NK-92 treated with Interleukin-12 subunit alpha and Interleukin-12 subunit beta, amount 100 ng/mL, for 24 hours (cell line): Measurements from ENCODE around the gene PPP5C.
"Not testable (repeated sequence)": the region's sequence is repeated elsewhere in the genome, so short reads cannot be mapped to it uniquely, and the experiment has no call there.

Source experiments
- DNase-seq: peaks from one replicate; lab custom pipeline; 2025; lab: John Stamatoyannopoulos, UW

Gene PPP5C

GRCh38 chr19:46386996-46387712 is 40.3 kb downstream of the PPP5C start:
- DNase-seq = no peak

DNA sequence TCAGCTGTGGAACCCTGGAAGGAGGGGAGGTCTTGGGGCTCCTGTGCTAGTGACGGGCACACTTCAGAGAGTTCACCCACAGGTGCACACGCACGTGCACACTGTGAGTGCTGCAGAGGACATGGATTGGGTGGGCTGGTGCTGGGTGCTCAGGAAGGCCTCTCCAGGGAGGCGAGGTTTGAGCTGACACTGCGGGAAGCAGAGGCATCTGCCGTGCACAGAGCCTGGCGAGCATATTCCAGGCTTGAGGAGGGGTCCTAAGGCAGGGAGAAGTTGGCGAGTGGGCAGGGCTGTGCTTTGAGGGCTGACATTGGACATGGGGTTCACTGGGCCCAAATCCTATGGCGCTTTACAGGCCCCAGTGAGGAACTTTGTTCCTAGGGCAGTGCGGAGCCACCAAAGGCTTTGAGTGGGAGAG is 40.8 kb downstream of the PPP5C start:
- DNase-seq = no peak

DNA sequence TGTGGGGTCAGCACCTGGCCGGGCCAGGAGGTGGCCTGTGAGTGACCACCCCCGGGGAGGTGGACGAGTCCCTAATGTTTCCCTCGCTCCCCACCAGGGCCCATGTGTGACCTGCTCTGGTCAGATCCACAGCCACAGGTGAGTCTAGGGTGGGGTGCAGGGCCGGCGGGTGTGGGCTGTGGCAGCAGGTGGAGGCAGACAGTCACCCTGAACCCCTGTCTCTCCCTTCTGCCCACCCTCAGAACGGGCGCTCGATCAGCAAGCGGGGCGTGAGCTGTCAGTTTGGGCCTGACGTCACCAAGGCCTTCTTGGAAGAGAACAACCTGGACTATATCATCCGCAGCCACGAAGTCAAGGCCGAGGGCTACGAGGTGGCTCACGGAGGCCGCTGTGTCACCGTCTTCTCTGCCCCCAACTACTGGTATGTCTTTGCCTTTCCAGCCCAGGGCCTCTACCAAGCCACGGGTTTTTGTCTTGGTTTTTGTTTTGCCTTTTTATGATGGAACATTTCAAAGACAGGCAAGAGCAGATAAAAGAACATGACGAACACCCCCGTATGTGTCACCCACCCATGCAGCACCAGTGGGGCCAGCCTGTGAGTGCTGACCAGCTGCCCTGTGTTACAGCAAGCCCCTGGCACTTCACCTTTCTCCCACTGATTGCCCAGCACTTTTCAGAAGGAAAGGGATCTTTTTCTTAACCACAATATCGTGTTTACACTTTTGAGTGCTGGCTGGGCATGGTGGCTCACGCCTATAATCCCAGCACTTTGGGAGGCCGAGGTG is 41.6 kb downstream of the PPP5C start:
- DNase-seq = no peak

GRCh38 chr19:46390121-46390858 is 43.4 kb downstream of the PPP5C start:
- DNase-seq = no peak

GRCh38 chr19:46390866-46391265 is 44.0 kb downstream of the PPP5C start:
- no peak for DNase-seq

DNA sequence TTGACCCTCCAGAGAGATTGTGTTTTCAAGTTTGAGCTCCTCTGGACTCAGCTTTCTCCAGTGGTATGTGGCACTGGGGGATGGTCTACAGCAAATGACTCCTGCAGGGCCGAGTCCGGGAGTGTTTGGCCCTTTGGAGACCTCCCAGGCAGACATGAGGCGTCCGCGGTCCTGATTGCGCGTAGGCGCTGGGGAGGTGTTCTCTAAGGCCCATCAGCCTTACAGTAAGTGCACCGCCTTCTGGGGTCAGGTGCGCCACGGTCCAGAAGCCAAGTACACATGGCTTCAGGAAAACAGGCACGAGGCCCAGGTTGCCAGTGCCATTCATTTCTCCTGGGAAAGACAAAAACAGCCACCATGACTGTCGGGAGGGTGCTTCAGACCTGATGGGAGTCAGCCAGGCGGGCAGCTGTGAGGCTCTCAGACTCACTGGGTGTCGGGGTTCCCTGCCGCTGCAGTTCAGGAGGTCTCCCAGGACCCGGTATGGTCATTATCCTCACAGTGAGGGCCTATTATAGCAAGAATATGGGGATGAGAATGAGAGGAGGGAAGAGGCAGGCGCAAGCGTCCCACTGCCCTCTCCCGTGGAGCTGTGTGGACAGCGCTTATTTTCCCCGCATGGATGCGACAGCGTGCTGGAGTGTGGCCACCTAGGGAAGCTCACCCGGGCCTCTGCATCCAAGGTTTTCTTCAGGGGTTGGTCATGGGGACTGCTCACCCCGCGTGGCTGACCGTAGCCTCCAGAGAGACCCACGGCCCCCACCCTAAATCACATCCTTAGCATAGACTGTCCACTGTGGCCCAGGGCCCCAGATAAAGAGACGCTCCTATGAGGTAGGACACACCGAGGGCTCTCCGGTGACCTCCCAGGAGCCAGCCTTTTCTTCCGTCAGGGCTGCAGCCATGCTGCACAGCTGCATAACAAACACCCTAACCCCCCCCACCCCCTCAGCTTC is 44.7 kb downstream of the PPP5C start:
- DNase-seq = no peak

GRCh38 chr19:46392252-46392801 is 45.4 kb downstream of the PPP5C start:
- DNase-seq = no peak

DNA sequence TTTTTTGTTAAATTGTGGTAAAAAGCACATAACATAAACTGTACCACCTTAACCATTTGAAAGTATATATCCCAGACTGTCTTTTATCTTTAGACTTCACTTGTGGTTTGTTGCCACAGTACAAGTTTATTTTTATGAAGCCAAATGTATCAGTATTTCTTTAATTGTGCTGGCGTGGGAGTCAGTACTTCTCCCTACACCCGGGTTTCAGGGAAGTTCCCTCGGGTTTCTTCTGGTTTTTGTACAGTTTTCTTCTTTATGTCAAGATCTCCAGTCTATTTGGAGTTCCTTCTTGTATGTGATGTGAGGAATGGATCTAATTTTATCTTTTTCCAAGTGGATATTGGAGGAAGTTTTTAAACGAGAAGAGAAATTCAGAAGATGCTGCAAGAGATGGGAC is 46.0 kb downstream of the PPP5C start:
- DNase-seq = no peak

- DNase-seq = no peak
These were observed 46.8 kb downstream of the PPP5C start for GRCh38 chr19:46393456-46394401.

GRCh38 chr19:46394402-46394797 is 47.5 kb downstream of the PPP5C start:
- DNase-seq = no peak

DNA sequence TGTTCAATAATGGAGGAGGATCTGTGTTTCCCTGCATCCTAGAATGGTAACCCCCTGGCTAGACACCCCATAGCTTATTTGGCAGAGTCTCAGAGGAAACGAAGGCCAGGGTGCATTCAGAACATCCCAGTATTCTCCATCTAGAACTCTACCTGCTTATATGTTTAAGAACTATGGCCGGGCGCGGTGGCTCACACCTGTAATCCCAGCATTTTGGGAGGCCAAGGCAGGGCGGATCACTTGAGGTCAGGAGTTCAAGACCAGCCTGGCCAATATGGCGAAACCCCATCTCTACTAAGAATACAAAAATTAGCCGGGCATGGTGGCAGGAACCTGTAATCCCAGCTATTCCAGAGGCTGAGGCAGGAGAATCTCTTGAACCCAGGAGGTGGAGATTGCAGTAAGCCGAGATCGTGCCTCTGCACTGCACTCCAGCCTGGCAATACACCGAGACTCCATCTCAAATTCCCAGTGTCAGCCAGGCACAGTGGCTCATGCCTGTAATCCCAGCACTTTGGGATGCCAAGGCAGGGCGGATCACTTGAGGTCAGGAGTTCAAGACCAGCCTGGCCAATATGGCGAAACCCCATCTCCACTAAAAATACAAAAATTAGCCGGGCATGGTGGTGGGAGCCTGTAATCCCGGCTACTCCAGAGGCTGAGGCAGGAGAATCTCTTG is 51.1 kb downstream of the PPP5C start:
- DNase-seq = not testable (repeated sequence)

DNA sequence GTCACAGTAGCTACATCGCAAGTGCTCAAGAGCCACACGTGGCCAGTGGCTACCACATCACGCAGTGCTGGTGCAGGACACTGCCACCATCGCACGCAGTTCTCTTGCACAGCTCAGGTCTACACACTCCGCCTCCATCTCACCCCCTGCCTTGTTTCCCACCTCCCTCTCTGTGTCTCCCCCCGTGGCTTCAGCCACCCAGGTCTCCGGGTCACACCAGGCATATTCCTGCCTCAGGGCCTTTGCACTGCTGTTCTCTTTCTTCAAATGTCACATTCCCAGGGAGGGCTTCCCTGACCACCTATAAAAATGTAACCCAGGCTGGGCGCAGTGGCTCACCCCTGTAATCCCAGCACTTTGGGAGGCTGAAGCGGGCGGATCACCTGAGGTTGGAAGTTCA is 55.8 kb downstream of the PPP5C start:
- no peak for DNase-seq

DNA sequence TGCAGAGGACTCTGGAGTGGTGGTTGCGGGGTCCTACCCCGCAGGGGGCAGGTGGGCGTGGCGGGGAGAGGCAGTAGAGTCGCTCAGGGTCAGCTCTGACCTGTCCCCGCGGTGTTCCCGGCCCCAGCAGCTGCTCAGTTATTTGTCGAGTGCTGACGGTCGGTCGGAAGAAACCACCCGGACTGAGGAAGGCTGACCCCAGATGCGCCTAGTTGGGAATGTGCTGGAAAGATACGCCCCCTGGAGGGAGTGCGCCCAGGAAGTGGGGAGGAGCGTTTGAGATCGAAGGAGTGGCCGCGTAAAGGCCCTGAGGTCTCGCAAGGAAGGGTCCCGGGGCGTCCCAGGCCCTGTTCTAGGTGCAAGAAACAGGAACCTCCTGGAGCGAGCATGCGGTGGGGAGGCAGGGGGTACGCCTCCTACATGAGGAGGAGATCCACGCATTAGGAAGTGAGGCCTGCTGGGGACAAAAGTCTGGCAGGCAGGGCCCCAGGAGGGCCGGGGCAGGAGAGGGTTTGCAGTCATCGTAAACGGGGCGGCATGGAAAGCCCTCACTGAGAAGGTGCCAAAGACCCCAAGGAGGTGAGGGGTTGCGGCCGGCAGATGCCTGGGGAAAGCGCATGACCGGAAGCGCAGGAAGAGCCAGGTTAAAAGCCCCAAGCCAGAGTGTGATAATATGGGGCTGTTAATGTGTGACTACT is 57.3 kb downstream of the PPP5C start:
- DNase-seq = no peak

DNA sequence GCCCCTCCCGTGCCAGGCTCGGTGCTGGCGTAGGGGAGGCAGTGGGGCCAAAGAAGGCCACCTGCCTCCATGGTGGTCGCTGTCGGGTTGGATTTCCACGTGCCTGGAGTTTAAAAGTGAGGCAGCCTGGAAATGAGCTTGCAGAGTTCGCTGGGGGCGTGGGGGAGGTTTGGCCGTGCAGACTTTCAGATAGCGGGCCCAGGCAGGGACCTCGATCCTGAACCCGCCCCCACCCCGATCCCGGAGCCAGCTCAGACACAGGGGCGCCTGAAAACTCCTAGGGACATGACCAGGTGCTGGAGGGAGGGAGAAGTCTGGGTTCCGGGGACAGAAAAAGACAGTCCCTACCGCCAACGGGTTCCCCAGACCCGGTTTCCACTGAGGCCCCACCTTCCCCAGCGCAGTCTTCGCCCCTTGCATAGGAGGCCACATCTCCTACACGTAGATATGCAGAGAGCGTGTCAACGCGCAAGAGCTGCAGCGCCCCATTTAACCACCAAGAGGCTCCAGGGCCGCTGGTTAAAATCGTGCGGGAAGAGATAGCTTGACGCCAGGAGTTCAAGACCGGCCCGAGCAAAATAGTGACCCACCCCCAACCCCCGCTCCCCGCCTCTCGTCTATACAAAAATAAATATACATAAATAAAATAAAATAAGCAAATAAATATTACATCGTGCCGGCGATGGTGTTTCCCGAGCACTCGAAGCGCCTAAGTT is 58.0 kb downstream of the PPP5C start:
- DNase-seq = no peak

GRCh38 chr19:46406976-46407375 is 60.1 kb downstream of the PPP5C start:
- DNase-seq = no peak

DNA sequence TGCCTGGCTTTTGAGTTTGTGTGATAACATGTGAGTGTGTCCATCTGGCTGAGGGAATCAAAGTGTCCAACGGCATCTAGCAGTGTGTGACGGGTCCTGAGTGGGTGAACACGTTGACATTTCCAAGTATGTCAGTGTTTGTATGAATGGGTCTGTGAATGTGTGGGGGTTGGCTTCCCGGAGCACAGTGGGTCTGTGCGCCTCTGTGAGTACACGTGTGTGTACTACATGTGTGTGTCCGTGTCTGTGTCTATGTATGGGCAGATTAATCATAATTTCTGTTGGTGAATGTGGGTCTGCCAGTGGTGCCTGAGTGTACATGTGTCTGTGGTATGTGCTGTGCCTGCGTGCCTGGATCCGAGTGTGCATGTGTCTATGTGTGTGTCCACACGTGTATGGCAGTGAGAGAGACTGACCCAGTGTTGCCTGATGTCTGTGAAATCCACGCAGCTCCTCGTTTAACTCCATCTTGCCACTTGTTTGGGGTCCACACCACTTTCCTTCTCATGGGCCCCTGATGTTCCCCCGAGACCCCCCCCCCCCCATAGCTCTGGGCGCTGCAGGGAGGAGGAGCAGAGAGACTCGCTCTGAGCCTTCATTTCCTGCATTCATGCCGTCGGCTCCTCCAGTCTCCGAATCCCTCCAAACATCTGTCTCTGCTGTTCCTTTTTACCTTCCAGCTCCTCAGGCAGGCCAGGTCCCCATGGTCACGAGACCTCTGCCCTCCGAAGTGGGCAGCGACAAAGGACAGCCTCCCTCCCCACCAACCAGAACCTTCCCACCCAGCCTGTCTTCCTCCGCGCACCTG is 61.2 kb downstream of the PPP5C start:
- DNase-seq = no peak

GRCh38 chr19:46408664-46409039 is 61.8 kb downstream of the PPP5C start:
- DNase-seq = no peak

- DNase-seq = no peak
These were observed 62.3 kb downstream of the PPP5C start for GRCh38 chr19:46409191-46409590.
